K562 (cell line): ENCODE results near the gene AIPL1. TPM values are rescaled to one million over a fixed set of nuclear protein-coding genes. Genes with fewer than 3 reads are reported as not detected.

Source experiments
- ATAC-seq: fragments of 200-7000 bp; cut with Tn5 transposase; 3 replicates; pipeline ENCODE4 v1.9.1; 2020; ENCODE audit warnings: moderate library complexity
- BruUV-seq: library from RNA; stranded (reverse); fragments of 400-500 nt; replicated peaks from 2 replicates; lab custom pipeline; 2021; lab: Mats Ljungman, UMichigan
- CTCF ChIA-PET: fragments of 300-600 bp; formaldehyde crosslinking; extraction: SDS; loops from one replicate; lab custom pipeline; 2021; ENCODE audit warnings: low intra/inter-chr PET ratio; lab: Yijun Ruan, JAX
- POLR2A ChIA-PET: fragments of 300-600, 350-650 bp; sonication (Branson Sonifier 250); formaldehyde crosslinking; extraction: SDS; loops from one replicate; lab custom pipeline; 2021; ENCODE audit warnings: antibody characterized with exemption, inconsistent platforms; lab: Yijun Ruan, JAX
- DNase-seq, 4 experiments: peaks; one replicate each; pipeline versions ENCODE4 v3.0.0 to v3.0.0-alpha.2; 2011 to 2018; ENCODE audit warnings: low spot score in 3 of 4, mixed read lengths in 3 of 4; ENCODE audit errors: extremely low read depth in 1 of 4
- FAIRE-seq: peaks from 2 replicates; lab custom pipeline; 2011; peaks lifted over from hg19 to GRCh38; lab: Jason Lieb, UNC
- H2AFZ ChIP-seq: 2 replicates; pipeline ENCODE4 v1.6.0; 2011; ENCODE audit warnings: low read depth, low read length, control low read depth, inconsistent platforms
- H3K27ac ChIP-seq: fragments of 200-600 bp; 3 replicates; pipeline ENCODE4 v1.8.0; 2011; ENCODE audit warnings: low read depth, mild to moderate bottlenecking, control low read depth, inconsistent platforms, low read length, moderate library complexity, mixed read lengths; ENCODE audit errors: extremely low read depth
- H3K27me3 ChIP-seq, 2 experiments: fragments of 300-600 bp in 1 of 2; 2 replicates in 1 of 2; 3 replicates in 1 of 2; pipeline versions ENCODE4 v1.6.0 to v1.8.0; 2011; ENCODE audit warnings: inconsistent platforms in 2 of 2, low read length in 2 of 2, mild to moderate bottlenecking in 1 of 2, mixed read lengths in 1 of 2, moderate library complexity in 1 of 2; ENCODE audit not compliant: control insufficient read depth in 2 of 2, insufficient read depth in 2 of 2
- H3K36me3 ChIP-seq: fragments of 300-600 bp; 3 replicates; pipeline ENCODE4 v1.8.0; 2011; ENCODE audit warnings: mild to moderate bottlenecking, low read length, inconsistent platforms; ENCODE audit not compliant: control insufficient read depth, insufficient read depth
- H3K4me1 ChIP-seq, 2 experiments: fragments of 200-600 bp in 1 of 2; replicated peaks in 1 of 2; 2 replicates in 1 of 2; 3 replicates in 1 of 2; pipeline versions ENCODE4 v1.5.1 to v1.8.0; 2011; ENCODE audit warnings: inconsistent platforms in 2 of 2, low read length in 2 of 2, mild to moderate bottlenecking in 1 of 2, mixed read lengths in 1 of 2, moderate library complexity in 1 of 2; ENCODE audit not compliant: control insufficient read depth in 2 of 2, insufficient read depth in 2 of 2
- H3K4me2 ChIP-seq: 2 replicates; pipeline ENCODE4 v1.6.1; 2011; ENCODE audit warnings: low read length, control low read depth, inconsistent platforms, mixed read lengths; ENCODE audit not compliant: insufficient read depth
- H3K4me3 ChIP-seq: fragments of 200-600 bp; sonication (generic), shearing (Covaris generic); 2 replicates; pipeline ENCODE4 v1.5.1; 2016; ENCODE audit warnings: control low read depth, inconsistent platforms
- H3K79me2 ChIP-seq: fragments of 200-600 bp; 3 replicates; pipeline ENCODE4 v1.8.0; 2011; ENCODE audit warnings: low read length, inconsistent platforms; ENCODE audit not compliant: control insufficient read depth, insufficient read depth
- H3K9ac ChIP-seq, 2 experiments: 2 replicates each; pipeline versions ENCODE4 v1.6.0 to v1.6.1; 2011; ENCODE audit warnings: low read depth in 2 of 2, low read length in 2 of 2, control low read depth in 1 of 2, inconsistent platforms in 1 of 2, mild to moderate bottlenecking in 1 of 2, mixed read lengths in 1 of 2; ENCODE audit not compliant: insufficient read depth in 1 of 2
- H3K9me1 ChIP-seq: one replicate; pipeline ENCODE4 v1.6.0; 2011; ENCODE audit warnings: inconsistent platforms, mild to moderate bottlenecking, low read length, moderate library complexity; ENCODE audit not compliant: control insufficient read depth, insufficient read depth
- H3K9me3 ChIP-seq: replicated peaks from 2 replicates; pipeline ENCODE4 v1.5.1; 2011; ENCODE audit warnings: low read depth, low read length, inconsistent platforms; ENCODE audit not compliant: control insufficient read depth, insufficient read depth
- H4K20me1 ChIP-seq: replicated peaks from 2 replicates; pipeline ENCODE4 v1.6.1; 2011; ENCODE audit warnings: low read length, inconsistent platforms, mixed read lengths; ENCODE audit not compliant: control insufficient read depth, insufficient read depth
- ELF1 ChIP-seq: fragments of 200-800 bp; sonication (Bioruptor generic); IDR thresholded peaks from 2 replicates; pipeline ENCODE4 v1.6.1; 2016; ENCODE audit warnings: missing genetic modification characterization, missing compliant biosample characterization
- FOSL1 ChIP-seq: fragments of 200-800 bp; sonication (Bioruptor generic); conservative IDR thresholded peaks from 2 replicates; pipeline ENCODE4 v1.6.1; 2016; ENCODE audit warnings: missing genetic modification characterization, missing compliant biosample characterization
- HDAC6 ChIP-seq: IDR thresholded peaks from 2 replicates; pipeline ENCODE4 v1.6.1; 2012; ENCODE audit warnings: low read depth, mild to moderate bottlenecking, control low read depth, inconsistent platforms, low read length, moderate library complexity
- NCOA6 ChIP-seq: fragments of 450-650 bp; IDR thresholded peaks from 2 replicates; pipeline ENCODE4 v1.6.1; 2017; ENCODE audit warnings: mild to moderate bottlenecking
- NCOR1 ChIP-seq: fragments of 450-650 bp; IDR thresholded peaks from 2 replicates; pipeline ENCODE4 v1.6.1; 2016; ENCODE audit warnings: mild to moderate bottlenecking, moderate library complexity
- SLC30A9 ChIP-seq: fragments of 250-450 bp; sonication (Bioruptor Pico); IDR thresholded peaks from 2 replicates; pipeline ENCODE4 v1.8.0; 2022; ENCODE audit warnings: mild to moderate bottlenecking, moderate library complexity
- STAT5B ChIP-seq: fragments of 250-450 bp; sonication (Bioruptor Pico); IDR thresholded peaks from 2 replicates; pipeline ENCODE4 v1.8.0; 2021; ENCODE audit warnings: mild to moderate bottlenecking, inconsistent platforms
- TFAM ChIP-seq: fragments of 250-450 bp; sonication (Bioruptor Pico); conservative IDR thresholded peaks from 2 replicates; pipeline ENCODE4 v1.5.0; 2021; ENCODE audit warnings: mild to moderate bottlenecking, moderate library complexity
- ZFPM2 ChIP-seq: fragments of 250-450 bp; sonication (Bioruptor Pico); IDR thresholded peaks from 2 replicates; pipeline ENCODE4 v1.5.1; 2022; ENCODE audit warnings: mild to moderate bottlenecking
- ZNF507 ChIP-seq: conservative IDR thresholded peaks from 2 replicates; pipeline ENCODE4 v1.6.1; 2017; ENCODE audit warnings: missing genetic modification characterization, missing compliant biosample characterization
- ZNF766 ChIP-seq: fragments of 200-800 bp; sonication (Bioruptor generic); conservative IDR thresholded peaks from 2 replicates; pipeline ENCODE4 v1.6.1; 2016; ENCODE audit warnings: missing genetic modification characterization, missing compliant biosample characterization
- WGBS: fragments of 100-300 bp; shearing (Covaris generic); methylation state at CpG from one replicate; pipeline ENCODE4 v1.1.6; 2016; ENCODE audit warnings: low coverage, mixed read lengths; ENCODE audit not compliant: insufficient coverage; ENCODE audit errors: missing lambda C conversion rate; 5-methylcytosine and 5-hydroxymethylcytosine counted together
- in situ Hi-C: fragments of 300-500 bp; cut with MboI; formaldehyde crosslinking; loops from 4 replicates; pipeline ENCODE4 v1.15.0; 2018; ENCODE audit warnings: inconsistent platforms, mixed read lengths
- intact Hi-C: fragments of 100-400 bp; cut with micrococcal nuclease; formaldehyde crosslinking; loops from 2 replicates; pipeline ENCODE4 v1.14.2; 2022
- polyA plus RNA-seq, 8 experiments: library from polyadenylated mRNA; depleted of rRNA in 4 of 8; stranded (reverse) in 5 of 8; unstranded in 3 of 8; fragments of >200 nt; fragmentation: Nextera tagmentation in 2 of 8; fragmentation: Illumina TruSeq in 1 of 8; extraction: Ambion mirVana in 2 of 8; extraction: Trizol in 1 of 8; gene quantifications; 2 replicates each; pipeline versions ENCODE4 v1.2.1 to v1.2.3, GENCODE V29; 2011 to 2014; ENCODE audit warnings: inconsistent platforms in 1 of 8, missing spikeins in 1 of 8
- total RNA-seq, 7 experiments: library from RNA; depleted of rRNA in 6 of 7; stranded (reverse); fragments of >200 nt in 6 of 7; fragmentation: Illumina TruSeq in 2 of 7; extraction: Trizol in 2 of 7; gene quantifications; 2 replicates each; pipeline versions ENCODE4 v1.2.1 to v1.2.3, GENCODE V29; 2011 to 2021; ENCODE audit warnings: low replicate concordance in 1 of 7
- TF ChIP-seq, protein P1 (sequence below), 2 experiments: fragments of 450-650 bp; IDR thresholded peaks; 2 replicates each; pipeline ENCODE4 v1.6.1; 2016
- TF ChIP-seq, protein P2 (sequence below): fragments of 250-450 bp; sonication (Bioruptor Pico); IDR thresholded peaks from 2 replicates; pipeline ENCODE4 v1.8.0; 2022; ENCODE audit warnings: inconsistent platforms, mild to moderate bottlenecking, moderate library complexity, borderline replicate concordance

The AIPL1 gene
- total and polyA plus RNA-seq, 9 of the 15 experiments (the other 6 are each of a cell fraction or from before 2014, with no cell fraction given), result not detected

DNA sequence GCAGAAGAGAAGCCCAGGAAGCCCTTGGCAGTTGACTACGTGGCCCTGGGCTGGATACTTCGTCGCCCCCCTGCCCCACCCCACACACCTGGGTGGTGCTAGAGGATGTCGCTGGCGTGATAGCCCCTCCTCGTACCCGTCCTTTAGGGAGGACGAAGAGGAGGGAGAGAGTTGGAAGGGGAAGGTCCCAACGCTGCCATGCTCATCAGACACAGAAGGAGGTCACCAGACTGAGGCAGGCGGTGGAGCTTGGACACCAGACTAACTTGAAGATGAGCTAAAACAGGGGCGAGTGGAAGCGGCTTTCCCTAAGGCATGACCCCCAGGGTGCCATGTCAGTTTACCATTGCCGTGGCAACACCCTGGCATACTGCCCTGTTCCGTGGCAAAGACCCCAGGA is 11.0 kb downstream of the AIPL1 start:
- 1% methylated on average over 14 of the region's 14 CpGs for WGBS
- BruUV-seq, result no TSS peak
- H3K27ac ChIP-seq, result no peak overlapping the region
- no peaks in the 10 kb centered on the region for H3K9me3 ChIP-seq
- H3K4me3 ChIP-seq, result no peak overlapping the region
- H3K9ac ChIP-seq, result no peak overlapping the region
- intact Hi-C loops (loop anchor here (5.0 to 10.0 kb wide), 2 partner anchors 829 to 1177 kb away; no protein-coding TSS in a partner anchor), in situ Hi-C loops (loop anchor here (25.0 kb wide), 1 partner anchor 712 kb away; no protein-coding TSS in a partner anchor)
- TF ChIP-seq ZNF507 (tag) (no peak), STAT5B (no peak), ZFPM2 (no peak), SLC30A9 (CRISPR knock-in tag) (no peak), NCOA6 (no peak), ZNF766 (no peak), ELF1 (tag) (no peak), NCOR1 (no peak), FOSL1 (tag) (no peak), HDAC6 (no peak), TFAM (CRISPR knock-in tag) (no peak)
- TF ChIP-seq, protein P1, sequence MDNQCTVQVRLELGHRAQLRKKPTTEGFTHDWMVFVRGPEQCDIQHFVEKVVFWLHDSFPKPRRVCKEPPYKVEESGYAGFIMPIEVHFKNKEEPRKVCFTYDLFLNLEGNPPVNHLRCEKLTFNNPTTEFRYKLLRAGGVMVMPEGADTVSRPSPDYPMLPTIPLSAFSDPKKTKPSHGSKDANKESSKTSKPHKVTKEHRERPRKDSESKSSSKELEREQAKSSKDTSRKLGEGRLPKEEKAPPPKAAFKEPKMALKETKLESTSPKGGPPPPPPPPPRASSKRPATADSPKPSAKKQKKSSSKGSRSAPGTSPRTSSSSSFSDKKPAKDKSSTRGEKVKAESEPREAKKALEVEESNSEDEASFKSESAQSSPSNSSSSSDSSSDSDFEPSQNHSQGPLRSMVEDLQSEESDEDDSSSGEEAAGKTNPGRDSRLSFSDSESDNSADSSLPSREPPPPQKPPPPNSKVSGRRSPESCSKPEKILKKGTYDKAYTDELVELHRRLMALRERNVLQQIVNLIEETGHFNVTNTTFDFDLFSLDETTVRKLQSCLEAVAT (IDR thresholded peaks at IDR 0.05), result no peak
- TF ChIP-seq, protein P2, sequence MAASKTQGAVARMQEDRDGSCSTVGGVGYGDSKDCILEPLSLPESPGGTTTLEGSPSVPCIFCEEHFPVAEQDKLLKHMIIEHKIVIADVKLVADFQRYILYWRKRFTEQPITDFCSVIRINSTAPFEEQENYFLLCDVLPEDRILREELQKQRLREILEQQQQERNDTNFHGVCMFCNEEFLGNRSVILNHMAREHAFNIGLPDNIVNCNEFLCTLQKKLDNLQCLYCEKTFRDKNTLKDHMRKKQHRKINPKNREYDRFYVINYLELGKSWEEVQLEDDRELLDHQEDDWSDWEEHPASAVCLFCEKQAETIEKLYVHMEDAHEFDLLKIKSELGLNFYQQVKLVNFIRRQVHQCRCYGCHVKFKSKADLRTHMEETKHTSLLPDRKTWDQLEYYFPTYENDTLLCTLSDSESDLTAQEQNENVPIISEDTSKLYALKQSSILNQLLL, result no peak
- H3K79me2 ChIP-seq, result no peaks in the 10 kb centered on the region
- ATAC-seq, result no peak
- H2AFZ ChIP-seq, result no peak overlapping the region
- H3K36me3 ChIP-seq, result no peaks in the 10 kb centered on the region
- no peaks in the 10 kb centered on the region for H3K4me1 ChIP-seq
- H3K4me2 ChIP-seq, result no peak overlapping the region
- H4K20me1 ChIP-seq, result no peaks in the 10 kb centered on the region; the same call in 1 of the 2 replicates
- ChIA-PET CTCF (no interaction called here), POLR2A (interaction anchor here (0.7 kb wide), 1 partner anchor 35 kb away, joined by 3 read pairs; no protein-coding TSS in a partner anchor)
- no peak for DNase-seq
- peaks cover 2 to 39% of the 10 kb centered on the region in 2 experiments; a peak in 2 of 5 replicates for H3K27me3 ChIP-seq
- no peak for FAIRE-seq
- H3K9me1 ChIP-seq, result no peaks in the 10 kb centered on the region
